H1 (cell line): Measurements from ENCODE around the gene DNAJB12. TPM values are rescaled to one million over a fixed set of nuclear protein-coding genes. Genes with fewer than 3 reads are reported as not detected.

Source experiments
- CTCF ChIA-PET: fragments of 300-600 bp; sonication (Branson Sonifier 250); formaldehyde crosslinking; loops from one replicate; lab custom pipeline; 2021; ENCODE audit not compliant: partially characterized antibody; lab: Charles Lee
- POLR2A ChIA-PET: fragments of 300-600 bp; sonication (Branson Sonifier 250); formaldehyde crosslinking; loops from one replicate; lab custom pipeline; 2021; ENCODE audit warnings: inconsistent platforms; ENCODE audit not compliant: partially characterized antibody; lab: Charles Lee
- DNase-seq, 2 experiments: peaks; one replicate each; pipeline versions ENCODE4 v3.0.0 to v3.0.0-alpha.2; 2010 to 2022; ENCODE audit warnings: low spot score in 2 of 2, low read depth in 1 of 2, mixed read lengths in 1 of 2
- FAIRE-seq: peaks from 2 replicates; lab custom pipeline; 2011; peaks lifted over from hg19 to GRCh38; lab: Jason Lieb, UNC
- H2AFZ ChIP-seq: 2 replicates; pipeline ENCODE4 v1.8.1; 2012; ENCODE audit warnings: low read length, inconsistent platforms
- H2AK5ac ChIP-seq: 2 replicates; pipeline ENCODE4 v1.6.1; 2013; ENCODE audit warnings: low read depth, low read length
- H2BK120ac ChIP-seq: replicated peaks from 2 replicates; pipeline ENCODE3; 2013; ENCODE audit warnings: low read depth, low read length, inconsistent platforms
- H2BK12ac ChIP-seq: 2 replicates; pipeline ENCODE4 v1.6.1; 2013; ENCODE audit warnings: low read depth, low read length
- H2BK15ac ChIP-seq: 2 replicates; pipeline ENCODE4 v1.6.1; 2013; ENCODE audit warnings: low read length
- H2BK20ac ChIP-seq: 2 replicates; pipeline ENCODE4 v1.6.1; 2013; ENCODE audit warnings: low read length
- H2BK5ac ChIP-seq: 2 replicates; pipeline ENCODE4 v1.6.1; 2013; ENCODE audit warnings: low read depth, low read length
- H3K14ac ChIP-seq: 2 replicates; pipeline ENCODE4 v1.6.1; 2013; ENCODE audit warnings: inconsistent platforms; ENCODE audit not compliant: insufficient read length
- H3K18ac ChIP-seq: 2 replicates; pipeline ENCODE4 v1.6.1; 2013; ENCODE audit warnings: low read length; ENCODE audit errors: extremely low read depth
- H3K23ac ChIP-seq: 2 replicates; pipeline ENCODE4 v1.6.1; 2013; ENCODE audit warnings: inconsistent platforms; ENCODE audit not compliant: insufficient read length
- H3K23me2 ChIP-seq: 2 replicates; pipeline ENCODE4 v1.6.1; 2013; ENCODE audit warnings: low read depth, low read length
- H3K27ac ChIP-seq: 2 replicates; pipeline ENCODE4 v1.6.1; 2011; ENCODE audit warnings: low read depth, low read length, inconsistent platforms
- H3K27me3 ChIP-seq, 4 experiments: replicated peaks in 1 of 4; 1 replicate in 1 of 4; 2 replicates in 3 of 4; pipeline versions ENCODE4 v1.6.1 to v1.8.1; 2011 to 2013; ENCODE audit warnings: low read length in 3 of 4, mild to moderate bottlenecking in 3 of 4, inconsistent platforms in 2 of 4, mixed read lengths in 2 of 4, moderate library complexity in 1 of 4; ENCODE audit not compliant: control insufficient read depth in 3 of 4, insufficient read depth in 3 of 4; ENCODE audit errors: extremely low read depth in 1 of 4
- H3K36me3 ChIP-seq, 4 experiments: 2 replicates each; pipeline versions ENCODE4 v1.6.1 to v1.8.1; 2011 to 2013; ENCODE audit warnings: mild to moderate bottlenecking in 4 of 4, low read length in 3 of 4, moderate library complexity in 2 of 4, control low read depth in 1 of 4, inconsistent platforms in 1 of 4; ENCODE audit not compliant: insufficient read depth in 4 of 4, control insufficient read depth in 2 of 4
- H3K4ac ChIP-seq: replicated peaks from 2 replicates; pipeline ENCODE3; 2013; ENCODE audit warnings: low read length, low read depth, mixed read lengths, inconsistent platforms; ENCODE audit not compliant: insufficient read length
- H3K4me1 ChIP-seq, 4 experiments: replicated peaks in 1 of 4; 1 replicate in 1 of 4; 2 replicates in 3 of 4; pipeline versions ENCODE4 v1.6.1 to v1.8.1; 2011 to 2013; ENCODE audit warnings: low read length in 3 of 4, inconsistent platforms in 2 of 4, mixed read lengths in 1 of 4; ENCODE audit not compliant: insufficient read depth in 4 of 4, control insufficient read depth in 3 of 4
- H3K4me2 ChIP-seq, 2 experiments: 2 replicates each; pipeline versions ENCODE4 v1.6.1 to v1.8.1; 2011 to 2013; ENCODE audit warnings: low read depth in 2 of 2, low read length in 2 of 2, control low read depth in 1 of 2, inconsistent platforms in 1 of 2, mild to moderate bottlenecking in 1 of 2; ENCODE audit not compliant: insufficient read depth in 1 of 2
- H3K4me3 ChIP-seq, 4 experiments: fragments of 200-600, 300-600 bp in 1 of 4; sonication (generic), shearing (Covaris generic), sonication (Bioruptor Twin) in 1 of 4; 2 replicates each; pipeline versions ENCODE4 v1.5.1 to v1.8.1; 2011 to 2016; ENCODE audit warnings: low read length in 4 of 4, low read depth in 3 of 4, control low read depth in 2 of 4, inconsistent platforms in 2 of 4, mild to moderate bottlenecking in 2 of 4, mixed read lengths in 1 of 4, moderate library complexity in 1 of 4; ENCODE audit not compliant: insufficient read depth in 2 of 4; ENCODE audit errors: extremely low read depth in 1 of 4
- H3K56ac ChIP-seq: replicated peaks from 2 replicates; pipeline ENCODE3; 2013; ENCODE audit warnings: low read depth, mild to moderate bottlenecking, mixed read lengths, low read length, inconsistent platforms; ENCODE audit not compliant: insufficient read length
- H3K79me1 ChIP-seq: 2 replicates; pipeline ENCODE4 v1.6.1; 2013; ENCODE audit warnings: low read depth, low read length, control low read depth
- H3K79me2 ChIP-seq, 2 experiments: 2 replicates each; pipeline versions ENCODE4 v1.6.1 to v1.8.1; 2012 to 2013; ENCODE audit warnings: low read length in 2 of 2, mild to moderate bottlenecking in 2 of 2, inconsistent platforms in 1 of 2; ENCODE audit not compliant: insufficient read depth in 2 of 2, control insufficient read depth in 1 of 2
- H3K9ac ChIP-seq, 4 experiments: replicated peaks in 1 of 4; 1 replicate in 1 of 4; 2 replicates in 3 of 4; pipeline versions ENCODE4 v1.6.1 to v1.8.1; 2011 to 2013; ENCODE audit warnings: low read depth in 3 of 4, low read length in 3 of 4, control low read depth in 2 of 4, mild to moderate bottlenecking in 2 of 4, moderate library complexity in 2 of 4, inconsistent platforms in 1 of 4; ENCODE audit errors: extremely low read depth in 1 of 4
- H3K9me3 ChIP-seq, 2 experiments: 2 replicates each; pipeline versions ENCODE4 v1.6.1 to v1.8.1; 2012 to 2013; ENCODE audit warnings: mild to moderate bottlenecking in 2 of 2, moderate library complexity in 2 of 2, control low read depth in 1 of 2, inconsistent platforms in 1 of 2, low read depth in 1 of 2, low read length in 1 of 2, mixed read lengths in 1 of 2; ENCODE audit not compliant: insufficient read depth in 2 of 2
- H4K20me1 ChIP-seq, 2 experiments: replicated peaks in 1 of 2; 2 replicates each; pipeline versions ENCODE3 to v1.8.1; 2011 to 2013; ENCODE audit warnings: inconsistent platforms in 2 of 2, low read length in 2 of 2, mild to moderate bottlenecking in 1 of 2; ENCODE audit not compliant: insufficient read depth in 2 of 2, control insufficient read depth in 1 of 2
- H4K5ac ChIP-seq: 2 replicates; pipeline ENCODE4 v1.6.1; 2013; ENCODE audit warnings: low read length, low read depth, mixed read lengths, inconsistent platforms; ENCODE audit not compliant: insufficient read length
- H4K8ac ChIP-seq: 2 replicates; pipeline ENCODE4 v1.8.0; 2013; ENCODE audit warnings: mild to moderate bottlenecking, moderate library complexity, low read length, inconsistent platforms; ENCODE audit not compliant: insufficient read depth; ENCODE audit errors: extremely low read depth
- H4K91ac ChIP-seq: replicated peaks from 2 replicates; pipeline ENCODE3; 2013; ENCODE audit warnings: low read length, mixed read lengths, inconsistent platforms; ENCODE audit not compliant: insufficient read length
- BCL11A ChIP-seq, 2 experiments: IDR thresholded peaks; one replicate each; pipeline ENCODE4 v1.6.1; 2011; ENCODE audit warnings: low read depth in 2 of 2, low read length in 2 of 2, mild to moderate bottlenecking in 2 of 2
- CBX8 ChIP-seq: fragments of 300-800, 300-1000 bp; sonication (generic); IDR thresholded peaks from 2 replicates; pipeline ENCODE4 v1.7.1; 2016; ENCODE audit warnings: low read depth, low read length, borderline replicate concordance
- FOSL1 ChIP-seq: IDR thresholded peaks from 2 replicates; pipeline ENCODE4 v1.6.1; 2011; ENCODE audit warnings: mild to moderate bottlenecking, low read depth, low read length, moderate library complexity; ENCODE audit not compliant: insufficient read depth
- HDAC6 ChIP-seq: IDR thresholded peaks from one replicate; pipeline ENCODE4 v1.7.1; 2012; ENCODE audit warnings: low read depth, mild to moderate bottlenecking, inconsistent platforms, low read length, moderate library complexity
- POLR2AphosphoS5 ChIP-seq: IDR thresholded peaks from 2 replicates; pipeline ENCODE4 v1.6.1; 2011; ENCODE audit warnings: low read depth, low read length
- RAD21 ChIP-seq, 2 experiments: IDR thresholded peaks in 1 of 2; conservative IDR thresholded peaks in 1 of 2; 2 replicates each; pipeline ENCODE4 v1.6.1; 2011; ENCODE audit warnings: low read depth in 2 of 2, low read length in 2 of 2, improper control_type of control experiment in 1 of 2, inconsistent platforms in 1 of 2, mild to moderate bottlenecking in 1 of 2, moderate library complexity in 1 of 2
- RXRA ChIP-seq: IDR thresholded peaks from 2 replicates; pipeline ENCODE4 v1.6.1; 2011; ENCODE audit warnings: low read depth, mild to moderate bottlenecking, low read length, moderate library complexity; ENCODE audit not compliant: insufficient read depth
- SIRT6 ChIP-seq: IDR thresholded peaks from one replicate; pipeline ENCODE4 v1.7.1; 2012; ENCODE audit warnings: low read length, inconsistent platforms
- SP1 ChIP-seq: IDR thresholded peaks from 2 replicates; pipeline ENCODE4 v1.6.1; 2011; ENCODE audit warnings: low read depth, low read length
- SUZ12 ChIP-seq: fragments of 200-600 bp; sonication (generic); IDR thresholded peaks from 2 replicates; pipeline ENCODE4 v1.6.1; 2012; ENCODE audit warnings: mild to moderate bottlenecking, inconsistent platforms, low read length, moderate library complexity, mixed read lengths
- WGBS, 2 experiments: shearing (Covaris generic) in 1 of 2; methylation state at CpG; one replicate each; pipeline versions ENCODE4 v1.1.6 to v1.1.7; 2013 to 2015; ENCODE audit warnings: low lambda C conversion rate in 2 of 2, mixed read lengths in 2 of 2, inconsistent platforms in 1 of 2, low coverage in 1 of 2, missing lambda C conversion rate in 1 of 2; ENCODE audit not compliant: insufficient replicate concordance in 2 of 2, insufficient coverage in 1 of 2, insufficient read length in 1 of 2; ENCODE audit errors: extremely low coverage in 1 of 2, missing lambda C conversion rate in 1 of 2; 5-methylcytosine and 5-hydroxymethylcytosine counted together
- polyA plus RNA-seq, 7 experiments: library from polyadenylated mRNA; depleted of rRNA in 3 of 7; stranded (reverse) in 5 of 7; unstranded in 2 of 7; fragments of >200 nt in 5 of 7; fragments of 200-250 nt in 2 of 7; gene quantifications; 1 replicate in 5 of 7; 2 replicates in 1 of 7; 4 replicates in 1 of 7; pipeline versions ENCODE4 v1.2.1 to v1.2.3, GENCODE V29; 2011 to 2013; ENCODE audit warnings: missing spikeins in 2 of 7, mixed read lengths in 2 of 7
- total RNA-seq: library from RNA; stranded (reverse); fragmentation: NEBNext Ultra II Directional; extraction: Animal tissue kit (Norgen Biotek cat#: 25700); gene quantifications from 2 replicates; pipeline ENCODE4 v1.2.1, GENCODE V29; 2021
- TF ChIP-seq, protein P1 (sequence below): IDR thresholded peaks from 2 replicates; pipeline ENCODE4 v1.6.1; 2011; ENCODE audit warnings: low read length, improper control_type of control experiment

Gene DNAJB12
- total and polyA plus RNA-seq, 2 of the 8 experiments (the other 6 are each of a cell fraction or from before 2014, with no cell fraction given) = 10.8 to 20.5 TPM

DNA sequence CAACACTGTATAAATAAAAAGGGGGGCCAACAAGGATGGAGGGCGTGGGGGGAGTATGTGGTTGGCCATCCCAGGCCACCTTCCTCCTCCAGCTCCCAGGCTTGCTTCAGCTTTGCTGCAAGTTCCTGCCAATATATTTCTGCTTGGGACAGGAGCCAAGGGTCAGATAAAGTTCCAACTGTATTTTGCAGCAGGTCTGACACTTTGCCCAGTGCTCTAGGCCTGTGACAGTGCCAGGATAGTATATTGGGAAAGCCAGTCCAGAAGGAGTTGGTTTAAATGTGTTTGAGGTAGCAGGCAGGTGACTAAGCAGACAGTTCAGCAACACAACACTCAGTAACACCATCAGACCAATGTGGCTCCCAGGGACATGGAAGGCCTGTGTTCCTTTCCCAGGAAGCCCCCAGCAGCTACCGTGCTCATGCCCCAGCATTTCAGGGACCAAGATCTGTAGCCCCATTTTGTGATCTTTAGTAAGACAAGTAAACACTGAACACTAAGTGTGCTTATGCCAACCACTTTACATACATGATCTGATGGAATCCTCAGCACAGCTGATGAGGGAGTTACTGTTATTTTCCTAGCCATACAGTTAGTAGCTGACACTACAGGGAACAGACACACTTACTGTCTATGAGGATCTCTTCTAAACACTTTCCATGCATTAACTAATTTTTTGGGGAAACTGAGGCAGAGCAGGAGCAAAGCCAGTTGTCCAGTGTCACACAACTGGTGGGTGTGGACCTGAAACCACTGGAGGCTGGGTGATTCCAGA is 38.9 kb downstream of the DNAJB12 start:
- Histone ChIP-seq H3K4me3 (no peak overlapping the region), H3K79me1 (no peaks in the 10 kb centered on the region), H3K27me3 (no peaks in the 10 kb centered on the region), H3K18ac (peak overlapping the region; percentile 17; the same call in 1 of the 2 replicates), H3K4me1 (peaks cover 12 to 25% (median 14%) of the 10 kb centered on the region in 4 experiments), H4K5ac (no peak overlapping the region), H4K91ac (peak overlapping the region; percentile 45), H2BK15ac (no peak overlapping the region), H2BK20ac (peak overlapping the region; percentile 2), H4K20me1 (no peaks in the 10 kb centered on the region), H3K9me3 (no peaks in the 10 kb centered on the region), H3K23me2 (no peaks in the 10 kb centered on the region; the same call in 1 of the 2 replicates), H4K8ac (no peak overlapping the region; the same call in 1 of the 2 replicates), H2BK12ac (peak overlapping the region; percentile 69), H3K14ac (no peak overlapping the region), H3K9ac (no peak overlapping the region), H3K23ac (no peak overlapping the region), H3K79me2 (no peaks in the 10 kb centered on the region), H3K4ac (peak overlapping the region; percentile 47), H2AK5ac (peak overlapping the region; percentile 54; the same call in 1 of the 2 replicates), H2BK5ac (peak overlapping the region; percentile 26; the same call in 1 of the 2 replicates), H3K4me2 (no peak overlapping the region), H2AFZ (no peak overlapping the region), H2BK120ac (peak overlapping the region; percentile 50), H3K56ac (no peak overlapping the region), H3K36me3 (no peaks in the 10 kb centered on the region), H3K27ac (no peak overlapping the region)
- DNase-seq (no peak), FAIRE-seq (no peak)
- WGBS, 2 experiments = 78% methylated on average over 2 of the region's 2 CpGs; no CpG with 5 or more reads in 1 of the 2 experiments
- ChIA-PET POLR2A (interaction anchor here (0.5 to 39.2 kb wide), 9 partner anchors 8 to 128 kb away, joined by 3 to 895 read pairs (median 4); partner anchors contain the start of gene DDIT4), CTCF (interaction anchor here (0.7 to 4.9 kb wide), 7 partner anchors 11 to 190 kb away, joined by 3 to 22 read pairs (median 4); partner anchors contain the start of gene DDIT4)
- no peak for TF ChIP-seq POLR2AphosphoS5
- no peak for TF ChIP-seq RAD21 (IDR thresholded peaks at IDR 0.05 in 1 of 2, conservative IDR thresholded peaks at IDR 0.05 in 1 of 2; ENCODE audit: low read depth in 2 of 2, low read length in 2 of 2)
- TF ChIP-seq RXRA = no peak
- no peak for TF ChIP-seq CBX8
- TF ChIP-seq SP1 = no peak
- TF ChIP-seq BCL11A (IDR thresholded peaks at IDR 0.05; ENCODE audit: low read depth in 2 of 2, low read length in 2 of 2) = no peak
- TF ChIP-seq FOSL1 = no peak
- no peak for TF ChIP-seq SIRT6
- TF ChIP-seq SUZ12 = no peak
- TF ChIP-seq, protein P1, sequence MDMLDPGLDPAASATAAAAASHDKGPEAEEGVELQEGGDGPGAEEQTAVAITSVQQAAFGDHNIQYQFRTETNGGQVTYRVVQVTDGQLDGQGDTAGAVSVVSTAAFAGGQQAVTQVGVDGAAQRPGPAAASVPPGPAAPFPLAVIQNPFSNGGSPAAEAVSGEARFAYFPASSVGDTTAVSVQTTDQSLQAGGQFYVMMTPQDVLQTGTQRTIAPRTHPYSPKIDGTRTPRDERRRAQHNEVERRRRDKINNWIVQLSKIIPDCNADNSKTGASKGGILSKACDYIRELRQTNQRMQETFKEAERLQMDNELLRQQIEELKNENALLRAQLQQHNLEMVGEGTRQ = no peak
- TF ChIP-seq HDAC6 = no peak
